OCI-LY1 (cell line): ENCODE results near the gene ACVR1B.

Experiments
- EZH2 ChIP-seq: fragments of 200-600 bp; sonication (generic), shearing (Covaris generic); IDR thresholded peaks from 2 replicates; pipeline ENCODE4 v1.8.0; 2017; ENCODE audit warnings: borderline replicate concordance, mixed run types, mild to moderate bottlenecking, antibody characterized with exemption, low read length, moderate library complexity, mixed read lengths
- TF ChIP-seq, protein P1 (sequence below): fragments of 200-600 bp; sonication (generic), shearing (Covaris generic); IDR thresholded peaks from 2 replicates; pipeline ENCODE4 v1.5.1; 2017; ENCODE audit warnings: mild to moderate bottlenecking, antibody characterized with exemption, low read length, moderate library complexity, mixed read lengths

DNA sequence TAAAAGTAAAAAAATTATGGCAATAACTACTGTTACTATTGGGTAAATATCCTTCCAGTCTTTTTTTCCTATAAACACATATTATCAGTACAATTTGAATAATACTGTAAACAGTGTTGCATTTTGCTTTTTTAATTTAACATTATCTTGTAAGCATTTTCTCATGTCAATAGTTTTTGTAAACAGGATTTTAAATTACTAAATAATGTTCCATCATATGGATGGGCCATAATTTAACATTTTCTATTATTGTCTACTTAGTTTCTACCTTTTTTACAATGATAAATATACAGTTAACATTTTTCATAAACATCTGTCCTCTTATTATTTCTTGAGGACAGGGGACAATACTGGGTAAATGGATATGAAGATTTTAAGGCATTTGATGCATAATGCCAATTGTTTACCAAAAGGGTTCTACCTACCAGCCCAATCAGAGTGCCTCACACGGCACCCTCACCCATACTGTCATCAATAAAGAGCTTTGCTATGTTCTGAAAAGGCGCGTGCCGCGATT is 759 bp upstream of the ACVR1B start:
- TF ChIP-seq, protein P1, sequence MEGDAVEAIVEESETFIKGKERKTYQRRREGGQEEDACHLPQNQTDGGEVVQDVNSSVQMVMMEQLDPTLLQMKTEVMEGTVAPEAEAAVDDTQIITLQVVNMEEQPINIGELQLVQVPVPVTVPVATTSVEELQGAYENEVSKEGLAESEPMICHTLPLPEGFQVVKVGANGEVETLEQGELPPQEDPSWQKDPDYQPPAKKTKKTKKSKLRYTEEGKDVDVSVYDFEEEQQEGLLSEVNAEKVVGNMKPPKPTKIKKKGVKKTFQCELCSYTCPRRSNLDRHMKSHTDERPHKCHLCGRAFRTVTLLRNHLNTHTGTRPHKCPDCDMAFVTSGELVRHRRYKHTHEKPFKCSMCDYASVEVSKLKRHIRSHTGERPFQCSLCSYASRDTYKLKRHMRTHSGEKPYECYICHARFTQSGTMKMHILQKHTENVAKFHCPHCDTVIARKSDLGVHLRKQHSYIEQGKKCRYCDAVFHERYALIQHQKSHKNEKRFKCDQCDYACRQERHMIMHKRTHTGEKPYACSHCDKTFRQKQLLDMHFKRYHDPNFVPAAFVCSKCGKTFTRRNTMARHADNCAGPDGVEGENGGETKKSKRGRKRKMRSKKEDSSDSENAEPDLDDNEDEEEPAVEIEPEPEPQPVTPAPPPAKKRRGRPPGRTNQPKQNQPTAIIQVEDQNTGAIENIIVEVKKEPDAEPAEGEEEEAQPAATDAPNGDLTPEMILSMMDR: no peak
- no peak for TF ChIP-seq EZH2
